Myocyte (in vitro differentiated cells): ENCODE data around the gene TRIM44. TPM values are rescaled to one million over a fixed set of nuclear protein-coding genes. Genes with fewer than 3 reads are reported as not detected.
A peak's percentile ranks its signal among the peaks of the same experiment; 100 is the strongest.
"Not testable (repeated sequence)": the region's sequence is repeated elsewhere in the genome, so short reads cannot be mapped to it uniquely, and the experiment has no call there.

Experiments used
- DNase-seq: peaks from one replicate; pipeline ENCODE4 v3.0.0-alpha.2; 2012; ENCODE audit warnings: low read depth
- total RNA-seq: library from RNA; depleted of rRNA; stranded (reverse); fragments of >200 nt; gene quantifications from 2 replicates; pipeline ENCODE4 v1.2.3, GENCODE V29; 2014

TRIM44 gene
- total RNA-seq, 1 donor from 2014 or later: 56.8 TPM

DNA sequence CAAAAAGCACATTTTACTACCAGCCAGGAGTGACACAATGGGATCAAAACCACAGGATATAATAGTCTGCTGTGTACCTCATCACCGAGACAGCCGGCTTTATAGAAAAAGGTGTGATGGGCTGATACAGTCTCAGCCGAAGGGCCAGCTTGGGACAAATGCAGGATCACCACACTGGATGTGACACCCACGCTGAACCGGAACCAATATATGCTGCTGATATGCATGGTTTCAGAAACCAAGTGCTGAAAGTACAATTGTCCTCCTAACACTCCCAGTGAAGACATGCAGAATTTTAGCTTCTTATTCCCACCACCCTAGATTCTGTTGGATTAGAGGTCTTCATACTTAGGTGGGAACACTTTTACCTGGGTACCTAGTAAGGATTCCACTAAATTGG lies 184.3 kb downstream of the TRIM44 start:
- DNase-seq: no peak

DNA sequence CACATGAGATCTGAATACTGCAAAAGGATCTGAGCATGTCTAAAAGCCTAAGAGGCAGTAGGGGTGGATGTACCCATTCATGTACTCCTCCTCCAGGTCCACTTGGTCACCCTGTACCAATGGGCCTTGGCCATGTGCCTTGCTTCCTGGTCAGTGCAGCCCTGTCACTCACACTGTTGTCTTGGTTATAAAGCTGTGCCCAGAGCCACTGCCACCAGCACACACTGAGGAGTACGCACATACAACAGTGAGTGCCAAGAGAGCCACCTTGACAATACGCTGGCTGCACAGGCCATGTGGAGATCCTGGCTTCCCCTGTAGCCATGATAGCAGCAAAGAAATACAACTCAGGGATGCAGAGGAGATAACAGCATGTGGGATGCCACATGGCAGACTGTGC lies 184.9 kb downstream of the TRIM44 start:
- DNase-seq: no peak

DNA sequence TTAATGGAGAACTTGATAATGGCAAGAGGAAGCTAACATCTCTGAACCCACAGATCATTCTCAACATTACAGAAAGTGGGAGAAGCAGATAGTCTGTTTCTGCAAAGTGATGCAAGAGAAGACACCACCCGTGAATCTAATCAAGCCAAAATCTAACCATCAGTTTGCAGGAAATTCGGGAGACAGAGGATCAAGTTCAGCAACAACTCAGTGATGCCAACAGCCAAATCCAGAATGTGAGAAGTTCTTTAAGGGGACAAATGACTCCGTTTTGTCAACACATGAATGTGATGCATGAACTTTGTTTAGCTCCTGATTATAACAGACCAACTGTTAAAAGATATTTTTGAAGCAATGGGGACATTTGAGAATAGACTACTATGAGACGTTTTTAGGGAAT lies 186.0 kb downstream of the TRIM44 start:
- no peak for DNase-seq

DNA sequence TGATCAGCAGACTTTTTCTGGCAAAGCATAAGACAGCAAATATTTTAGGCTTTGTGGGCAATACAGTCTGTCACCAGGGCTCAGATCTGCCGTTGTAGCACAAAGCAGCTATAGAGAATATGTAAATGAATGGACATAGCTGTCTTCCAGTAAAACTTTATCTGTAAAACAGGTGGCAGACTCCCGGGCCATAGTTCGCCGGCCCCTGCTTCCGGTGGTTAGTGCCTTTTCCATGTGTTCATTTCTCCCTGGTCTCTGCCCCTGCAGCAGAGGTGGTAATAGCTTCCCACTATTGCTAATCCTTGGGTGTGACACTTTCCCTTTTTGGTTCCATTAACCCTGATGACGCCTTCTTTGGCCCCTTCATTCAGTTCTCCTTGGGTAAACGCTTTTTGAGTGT lies 187.6 kb downstream of the TRIM44 start:
- DNase-seq: no peak

DNA sequence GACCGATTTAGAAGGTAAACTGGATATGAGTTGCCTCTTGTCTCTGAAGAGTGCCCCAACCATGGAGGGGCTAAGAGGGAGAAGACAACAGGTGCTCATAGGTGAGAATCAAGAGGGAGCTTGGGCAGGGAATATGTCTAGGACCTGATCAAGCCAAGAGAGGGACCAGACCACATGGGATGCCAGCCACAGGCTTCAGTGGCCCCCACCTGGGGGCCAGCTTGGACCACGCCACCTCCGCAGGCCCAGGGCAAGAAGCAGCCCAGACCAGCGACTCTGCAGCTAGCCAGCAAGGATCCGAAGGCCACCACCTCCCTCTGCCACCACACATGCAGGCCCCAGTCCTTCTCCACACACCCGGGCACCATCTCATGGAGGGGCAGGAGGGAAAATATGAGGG lies 188.8 kb downstream of the TRIM44 start:
- no peak for DNase-seq

DNA sequence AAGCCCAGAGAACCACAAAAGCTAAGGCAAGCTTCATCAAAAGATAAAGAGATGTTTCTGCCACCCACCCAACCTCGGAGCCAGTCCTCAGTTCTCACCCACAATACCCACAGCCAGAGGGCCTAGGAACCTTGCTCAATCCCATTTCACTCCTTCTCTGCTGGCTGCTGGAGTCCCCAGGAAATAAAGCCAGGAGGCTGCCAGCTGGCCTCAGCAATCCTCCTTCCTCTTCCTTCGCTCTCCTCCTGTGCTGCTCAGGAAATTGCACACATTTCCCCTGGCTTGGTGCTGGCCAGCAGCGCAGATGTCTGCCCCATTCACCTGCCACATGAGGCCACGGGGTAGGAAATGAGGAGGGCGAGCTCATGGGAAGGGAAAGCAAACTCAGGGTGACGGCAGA lies 189.5 kb downstream of the TRIM44 start:
- DNase-seq: no peak

DNA sequence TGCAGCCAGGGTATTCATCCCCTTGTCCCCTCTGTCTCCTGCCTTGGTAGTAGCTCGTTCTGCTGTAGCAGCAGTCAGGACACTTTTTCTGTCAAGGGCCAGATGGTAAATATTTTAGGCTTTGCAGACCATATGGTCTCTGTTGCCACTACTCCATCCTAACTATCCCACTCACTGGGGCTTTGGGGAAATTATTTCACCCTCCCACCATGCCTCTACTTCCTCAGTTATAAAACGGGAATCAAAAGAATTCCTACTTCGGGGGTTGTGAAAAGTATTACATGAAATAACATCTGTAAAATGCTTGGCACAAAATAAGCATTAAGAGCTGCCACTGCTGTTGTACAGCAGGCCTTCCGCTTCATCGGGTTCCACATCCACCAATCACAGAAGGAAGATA lies 191.4 kb downstream of the TRIM44 start:
- no peak for DNase-seq

DNA sequence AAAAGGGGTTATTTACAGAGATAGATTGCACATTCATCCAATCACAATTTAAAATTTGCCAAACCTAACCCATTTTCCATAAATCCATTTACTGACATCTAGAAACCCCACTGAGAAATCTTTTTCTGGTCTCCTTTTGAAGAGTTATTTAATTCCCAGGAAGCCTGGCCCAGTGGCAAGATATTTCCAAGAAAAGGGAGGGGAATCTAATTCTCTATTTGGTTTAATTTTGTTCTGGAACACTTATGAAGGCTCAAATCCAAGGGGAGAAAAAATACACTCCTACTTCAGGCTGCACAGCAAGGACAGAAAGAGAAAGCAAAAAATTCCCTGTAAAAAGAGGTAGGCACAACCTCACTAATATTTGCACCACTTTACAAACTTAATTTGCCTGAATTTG lies 193.1 kb downstream of the TRIM44 start:
- DNase-seq: no peak

DNA sequence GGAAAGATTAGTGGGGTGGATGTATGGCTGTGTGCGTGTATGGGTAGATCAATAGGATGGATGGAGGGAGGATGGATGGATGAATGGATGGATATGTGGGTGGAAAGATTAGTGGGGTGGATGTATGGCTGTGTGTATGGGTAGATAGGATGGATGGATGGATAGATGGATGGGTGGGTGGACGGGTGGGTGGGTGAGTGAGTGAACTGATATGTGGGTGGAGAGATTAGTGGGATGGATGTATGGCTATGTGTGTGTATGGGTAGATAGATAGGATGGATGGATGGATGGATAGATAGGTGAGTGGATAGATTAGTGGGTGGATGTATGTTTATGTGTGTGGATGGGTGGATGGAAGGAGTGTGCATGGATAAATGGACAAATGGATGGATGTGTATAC lies 193.7 kb downstream of the TRIM44 start:
- no peak for DNase-seq

DNA sequence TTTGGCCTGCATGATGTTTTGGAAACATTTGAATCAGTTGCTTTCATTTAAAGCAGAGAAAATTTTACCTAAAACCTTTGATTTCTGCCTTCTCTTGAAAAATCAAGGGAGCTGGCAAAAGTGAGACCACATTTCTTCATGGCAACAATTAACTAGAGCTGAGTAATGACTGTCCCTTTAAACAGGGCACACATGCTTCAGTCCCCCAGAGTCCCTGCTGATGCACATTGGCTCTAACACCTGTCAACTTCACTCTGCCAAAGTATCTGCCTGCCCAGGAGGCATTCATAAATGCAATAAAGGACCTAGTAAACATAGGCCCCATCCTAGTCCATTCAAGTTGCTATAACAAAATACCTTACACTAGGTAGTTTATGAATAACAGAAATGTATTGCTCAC lies 194.2 kb downstream of the TRIM44 start:
- DNase-seq: peak; percentile 61

DNA sequence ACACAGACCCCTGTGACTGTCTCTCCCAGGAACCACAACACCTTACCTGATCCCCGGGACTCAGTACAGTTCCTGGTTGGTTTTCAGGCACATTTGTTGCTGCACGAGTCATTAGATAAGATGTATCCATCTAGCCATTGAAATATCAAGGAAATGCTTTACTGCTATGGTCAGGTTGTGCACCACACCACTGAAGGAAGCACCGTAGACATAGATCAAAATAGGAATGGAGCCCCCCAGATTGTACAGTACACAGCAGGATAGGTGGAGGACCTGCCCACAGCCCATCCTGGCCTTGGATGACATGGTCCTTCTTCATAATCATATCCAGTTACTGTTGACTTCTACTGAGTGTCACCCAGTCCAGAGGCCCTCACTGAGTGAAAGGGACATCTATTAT lies 195.3 kb downstream of the TRIM44 start:
- no peak for DNase-seq

DNA sequence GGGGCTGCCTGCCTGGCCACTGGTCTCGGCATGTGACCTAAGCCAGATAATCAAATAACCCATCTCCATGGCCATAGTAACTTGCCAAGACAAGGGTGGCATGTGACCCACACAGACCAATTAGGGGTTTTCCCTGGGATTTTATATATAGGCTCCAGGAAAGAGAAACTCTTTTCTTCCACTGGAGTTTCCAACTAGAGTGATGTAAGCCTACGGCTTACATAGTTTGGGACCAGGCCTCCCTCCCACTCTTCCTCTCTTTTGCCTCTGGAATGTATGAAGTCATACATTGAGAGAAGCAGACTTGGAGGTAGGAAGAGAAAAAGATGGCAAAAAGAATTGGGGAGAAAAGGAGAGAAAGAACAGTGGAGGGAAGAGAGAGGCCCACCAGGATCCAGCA lies 196.7 kb downstream of the TRIM44 start:
- no peak for DNase-seq

DNA sequence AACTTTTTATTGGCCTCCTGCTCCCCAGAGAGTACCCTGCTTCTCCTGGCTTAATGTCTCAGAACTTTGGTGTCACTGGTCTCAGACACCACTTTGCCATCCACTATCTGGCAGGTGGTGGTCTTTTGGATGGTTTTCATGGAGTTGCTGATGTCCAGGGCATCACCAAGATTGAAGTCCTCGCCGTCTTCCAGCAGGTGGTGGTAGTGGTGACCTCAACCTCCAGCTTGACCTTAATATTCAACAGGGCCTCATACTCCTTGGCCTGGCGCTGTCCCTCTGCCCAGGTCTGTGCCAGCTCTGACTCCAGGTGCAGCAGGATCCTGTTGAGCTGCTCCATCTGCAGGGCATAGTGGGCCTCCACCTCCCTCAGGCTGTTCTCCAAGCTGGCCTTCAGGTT lies 197.6 kb downstream of the TRIM44 start:
- DNase-seq: not testable (repeated sequence)

DNA sequence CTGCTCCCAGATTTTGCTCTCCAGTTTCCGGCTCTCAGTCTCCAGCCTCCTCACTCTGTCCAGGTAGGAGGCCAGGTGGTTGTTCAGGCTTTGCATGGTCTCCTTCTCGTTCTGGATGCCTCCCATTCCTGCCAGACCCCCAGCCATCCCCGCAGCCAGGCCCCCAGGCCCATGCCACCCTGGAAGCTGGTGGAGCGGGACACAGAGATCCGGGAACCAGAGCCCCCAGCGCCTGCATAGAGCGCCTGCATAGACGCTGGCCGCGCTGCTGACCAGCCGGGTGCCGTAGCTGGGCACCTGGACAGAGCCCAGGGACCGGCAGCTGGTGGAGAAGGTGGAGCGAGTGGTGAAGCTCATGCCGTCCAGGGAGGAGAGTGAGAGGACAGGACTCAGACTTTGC lies 198.6 kb downstream of the TRIM44 start:
- no peak for DNase-seq

DNA sequence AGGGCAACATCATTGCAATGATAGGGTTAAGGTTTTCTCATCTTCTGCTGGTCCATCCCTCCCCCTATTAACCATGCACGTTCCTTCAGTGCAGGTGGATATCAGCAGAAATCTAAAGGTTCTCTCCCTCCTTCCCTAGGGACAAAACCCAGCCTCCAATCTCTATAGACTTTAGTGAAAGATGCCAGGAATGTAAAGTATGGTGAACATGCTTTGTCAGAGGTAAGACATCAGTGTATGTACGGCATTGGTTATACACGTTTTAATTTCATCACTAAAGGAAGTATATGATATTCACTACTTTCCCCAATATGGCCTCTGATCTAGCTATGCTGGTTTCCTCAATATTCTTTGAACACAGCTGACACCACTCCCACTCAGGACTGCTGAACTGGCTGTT lies 200.1 kb downstream of the TRIM44 start:
- DNase-seq: no peak

DNA sequence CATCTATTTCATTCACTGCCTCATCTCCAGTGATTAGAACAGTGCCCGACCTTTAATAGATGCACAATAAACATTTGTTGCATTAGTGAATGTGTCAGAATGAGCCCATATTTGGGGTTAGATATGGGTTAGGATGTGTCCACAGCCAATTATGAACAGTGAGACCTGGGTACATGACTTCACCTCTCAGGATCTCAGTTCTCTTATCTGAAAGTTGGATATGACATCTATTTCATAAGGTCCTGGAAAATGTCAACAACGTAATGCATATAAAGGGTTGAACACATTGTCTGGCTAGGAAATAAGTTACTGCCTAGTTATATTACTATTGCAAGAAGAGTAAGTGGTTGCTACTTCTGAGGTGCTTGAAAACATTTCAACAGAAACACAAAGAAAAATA lies 201.6 kb downstream of the TRIM44 start:
- DNase-seq: no peak

DNA sequence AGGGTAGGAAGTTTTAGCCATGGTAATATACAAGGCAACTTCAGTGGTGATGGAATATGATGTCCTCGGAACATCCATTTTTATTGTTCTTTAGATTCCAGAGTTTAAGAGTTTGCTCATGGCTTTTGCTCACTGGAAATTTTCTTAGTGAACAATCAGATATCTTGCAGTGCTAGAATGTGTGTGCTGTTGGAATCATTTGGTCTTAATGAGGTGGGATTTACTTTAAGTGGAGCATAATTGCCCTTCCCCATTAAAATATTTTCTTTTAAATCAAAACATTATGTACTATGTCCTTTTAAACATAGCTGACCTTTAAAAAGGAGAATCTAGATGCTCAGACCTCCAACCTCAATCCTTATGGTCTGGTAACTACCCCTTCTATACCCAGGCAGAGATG lies 204.0 kb downstream of the TRIM44 start:
- DNase-seq: no peak

Other genes with a start within 250 kb of the TRIM44 start
- gene SLC1A2, start 243.2 kb upstream of the TRIM44 start, total RNA-seq: 0.57 and 2.9 TPM in 2 replicates
- gene PAMR1, start 137.2 kb upstream of the TRIM44 start, total RNA-seq: 1.2 and 3.8 TPM in 2 replicates
- gene FJX1, start 44.3 kb upstream of the TRIM44 start, total RNA-seq: 42.9 and 48.1 TPM in 2 replicates